HG03439 (cell line): ENCODE measurements around the gene MAP2K5.

ENCODE experiments used
- ATAC-seq: cut with Tn5 transposase; IDR thresholded peaks from one replicate; pipeline ENCODE4 v1.9.1; 2021; ENCODE audit warnings: mild to moderate bottlenecking, moderate library complexity; ENCODE audit not compliant: unreplicated experiment

MAP2K5 gene

GRCh38 chr15:67777071-67777470 is 234.6 kb downstream of the MAP2K5 start:
- ATAC-seq: no peak

DNA sequence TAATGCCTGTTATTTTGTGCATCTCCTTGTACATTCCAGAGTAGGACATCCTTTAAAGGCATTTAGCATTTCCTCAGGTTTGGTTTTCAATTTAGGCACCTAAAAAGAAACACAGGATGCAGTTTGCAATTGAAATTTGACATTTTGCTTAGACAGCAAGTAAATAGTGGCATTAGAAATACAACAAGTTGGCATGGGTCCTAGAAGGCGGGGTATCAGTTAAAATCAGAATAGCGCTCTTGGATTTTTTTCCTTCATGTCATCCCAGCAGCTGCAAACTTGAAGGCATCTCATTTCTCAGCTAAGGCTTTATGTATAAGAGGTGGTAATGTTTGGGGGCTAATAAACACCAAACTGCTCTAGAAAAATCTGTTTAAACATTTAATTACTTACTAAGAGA is 235.3 kb downstream of the MAP2K5 start:
- ATAC-seq: no peak

GRCh38 chr15:67778968-67779548 is 236.6 kb downstream of the MAP2K5 start:
- ATAC-seq: no peak

GRCh38 chr15:67779549-67780111 is 237.1 kb downstream of the MAP2K5 start:
- ATAC-seq: no peak

DNA sequence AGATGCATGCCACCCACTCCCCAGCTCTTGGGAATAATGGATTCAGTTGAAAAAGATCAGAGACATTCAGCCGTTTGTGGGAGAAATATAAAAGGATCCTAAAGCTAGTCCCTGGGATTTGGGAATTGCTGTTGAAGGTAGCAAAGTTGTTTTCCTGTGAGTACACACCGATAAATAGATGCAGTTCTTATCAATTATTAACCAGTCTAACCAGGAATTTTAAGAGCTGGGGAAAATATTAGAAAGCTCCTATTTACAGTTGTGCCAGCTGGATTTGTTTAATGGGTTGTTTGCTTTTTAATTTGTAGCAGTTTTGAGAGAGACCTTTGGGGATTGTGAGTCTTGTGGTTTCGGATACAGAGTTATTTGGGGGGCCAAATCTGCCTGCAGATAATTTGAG is 238.6 kb downstream of the MAP2K5 start:
- no peak for ATAC-seq

DNA sequence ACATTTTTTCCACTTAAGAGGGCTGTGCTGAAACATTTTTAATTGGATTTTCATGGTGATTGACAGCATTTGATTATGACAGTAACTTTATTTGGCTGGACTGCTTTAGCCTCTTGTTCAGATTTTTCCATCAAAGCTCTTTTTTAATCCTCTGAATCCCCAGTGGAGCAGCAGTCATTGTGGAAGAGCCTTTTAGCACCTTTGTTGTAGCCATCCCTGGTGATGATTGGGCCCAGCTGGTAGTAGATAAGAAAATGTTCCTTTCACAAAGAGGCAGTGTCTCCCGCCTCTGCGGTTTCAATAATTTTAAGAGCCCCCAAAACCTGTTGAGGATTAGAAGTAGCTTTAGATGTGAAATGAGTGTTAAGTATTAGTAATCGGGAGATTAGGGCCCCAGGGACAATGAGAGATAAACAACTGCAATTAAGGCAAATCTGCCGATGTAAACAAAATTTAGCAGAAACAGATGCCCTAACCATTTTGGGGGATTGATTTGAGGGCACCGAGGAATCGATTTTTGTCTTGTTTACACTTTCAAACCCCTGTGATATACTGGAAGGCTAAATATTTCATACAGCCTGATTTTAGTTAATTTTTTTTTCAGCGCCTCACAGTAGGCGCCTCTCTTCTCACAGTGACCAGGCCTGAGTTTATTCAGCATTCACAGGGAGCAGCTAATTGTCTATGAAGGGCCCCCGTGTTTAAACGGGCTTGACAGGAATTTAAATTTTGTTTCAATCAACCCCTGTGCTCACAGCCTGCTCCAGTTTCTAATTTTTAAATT is 239.6 kb downstream of the MAP2K5 start:
- ATAC-seq: no peak

GRCh38 chr15:67782691-67782991 is 240.1 kb downstream of the MAP2K5 start:
- ATAC-seq: no peak

GRCh38 chr15:67783303-67783702 is 240.8 kb downstream of the MAP2K5 start:
- peak; percentile 53 for ATAC-seq

GRCh38 chr15:67784090-67784781 is 241.7 kb downstream of the MAP2K5 start:
- peak; percentile 77 for ATAC-seq

- peak; percentile 19 for ATAC-seq
Measured at GRCh38 chr15:67784856-67785430, 242.4 kb downstream of the MAP2K5 start.

- ATAC-seq: no peak
Measured at GRCh38 chr15:67785431-67785830, 242.9 kb downstream of the MAP2K5 start.

DNA sequence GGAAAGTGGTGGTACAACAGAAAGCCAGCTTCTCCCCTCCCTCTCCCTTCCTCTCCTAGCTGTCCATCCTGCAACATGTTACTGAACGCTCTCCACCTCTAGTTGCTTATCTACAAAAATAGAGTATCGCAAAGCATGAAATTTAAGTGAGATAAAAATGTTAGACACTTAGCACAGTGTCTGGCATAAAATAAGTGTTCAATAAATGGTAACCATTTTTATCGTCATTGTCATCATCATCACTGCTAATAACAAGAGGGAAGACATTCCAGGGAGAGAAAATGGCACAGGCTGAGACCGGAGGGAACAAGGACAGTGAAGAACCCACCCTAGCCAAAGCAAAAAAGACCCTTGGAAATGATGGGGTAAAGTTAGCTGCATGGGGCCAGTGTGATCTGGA is 244.1 kb downstream of the MAP2K5 start:
- ATAC-seq: no peak

DNA sequence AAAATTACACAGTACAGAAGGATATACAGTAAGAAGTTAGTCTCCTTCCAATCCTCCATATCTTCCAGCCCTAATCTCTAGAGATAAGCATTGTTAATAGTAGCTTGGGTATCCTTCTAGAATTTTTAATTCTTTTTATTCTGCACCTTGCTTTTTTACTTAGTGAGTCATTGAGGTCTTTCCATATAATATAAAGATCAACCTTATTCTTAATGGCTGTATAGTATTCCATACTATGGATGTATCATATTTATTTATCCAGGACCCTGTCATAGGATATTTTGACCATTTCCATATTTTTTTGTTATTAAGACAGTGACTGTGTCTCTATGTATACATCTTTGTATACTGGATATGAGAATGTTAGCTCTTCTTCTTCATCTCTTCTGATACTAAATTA is 246.5 kb downstream of the MAP2K5 start:
- ATAC-seq: no peak

DNA sequence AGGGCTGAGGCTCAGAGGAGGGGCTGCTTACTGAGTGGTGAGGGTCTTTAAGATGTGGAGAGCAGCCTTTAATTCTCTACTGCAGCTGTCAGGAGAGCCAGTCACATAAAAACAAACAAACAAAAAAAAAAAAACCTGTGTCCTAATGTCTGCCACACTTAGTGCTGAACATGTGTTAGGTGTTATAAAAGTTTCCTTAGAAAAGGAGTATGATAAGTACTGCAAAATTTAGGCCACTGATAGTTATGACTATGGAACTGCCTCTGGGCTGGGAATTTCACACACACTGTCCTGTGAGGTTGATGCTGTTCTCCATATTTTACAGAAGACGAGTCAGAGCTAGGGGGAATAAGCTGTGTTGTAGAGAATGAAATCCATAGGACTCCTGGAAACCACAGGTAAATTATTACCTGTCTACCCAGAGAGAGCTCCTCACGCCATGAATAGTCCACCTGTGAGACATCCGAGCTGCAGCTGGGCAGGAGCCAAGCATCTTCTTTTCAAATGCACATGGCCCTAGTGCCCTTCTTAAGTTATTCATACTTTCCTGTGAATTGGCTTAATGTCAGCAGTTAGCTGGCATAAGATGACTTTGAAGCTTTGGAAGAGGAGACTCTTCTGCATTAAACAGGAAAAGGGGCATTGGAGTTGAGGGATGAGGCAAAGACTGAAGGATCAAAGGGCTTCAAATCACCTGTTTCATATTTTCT is 248.3 kb downstream of the MAP2K5 start:
- ATAC-seq: no peak

DNA sequence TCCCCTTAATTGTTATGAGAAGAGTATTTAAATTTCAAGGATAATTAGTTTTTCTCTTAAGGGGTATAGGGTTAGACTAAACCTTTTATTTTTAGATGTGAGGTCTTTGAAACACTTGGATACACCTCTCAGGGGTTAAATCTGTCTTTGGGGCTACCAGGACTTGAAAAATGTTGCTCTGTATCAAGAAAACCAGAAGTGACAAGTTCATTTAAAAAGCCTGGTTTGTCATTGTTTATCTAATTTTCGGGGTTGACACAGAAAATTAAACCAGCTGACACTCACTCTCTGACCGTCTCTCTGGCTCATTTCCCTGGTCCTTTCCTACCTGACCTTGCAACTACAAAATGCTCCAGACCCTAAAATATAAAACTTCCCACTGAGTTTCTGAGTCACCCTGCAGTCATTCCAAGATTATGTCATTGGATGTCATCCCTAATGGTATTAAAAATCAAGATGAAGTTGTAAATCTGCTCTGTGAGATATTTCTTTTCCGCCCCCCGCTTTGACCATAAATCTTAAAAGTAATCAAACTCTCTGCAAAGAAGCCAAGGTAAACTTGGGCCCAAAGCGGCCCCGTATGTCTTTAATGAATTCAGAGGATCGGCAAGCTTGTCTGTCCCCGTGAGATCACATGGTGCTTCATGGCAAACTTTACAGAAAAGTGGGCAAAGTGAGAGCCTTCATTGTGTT is 249.9 kb downstream of the MAP2K5 start:
- ATAC-seq: no peak

- no peak for ATAC-seq
Measured at GRCh38 chr15:67794832-67795574, 252.5 kb downstream of the MAP2K5 start.

DNA sequence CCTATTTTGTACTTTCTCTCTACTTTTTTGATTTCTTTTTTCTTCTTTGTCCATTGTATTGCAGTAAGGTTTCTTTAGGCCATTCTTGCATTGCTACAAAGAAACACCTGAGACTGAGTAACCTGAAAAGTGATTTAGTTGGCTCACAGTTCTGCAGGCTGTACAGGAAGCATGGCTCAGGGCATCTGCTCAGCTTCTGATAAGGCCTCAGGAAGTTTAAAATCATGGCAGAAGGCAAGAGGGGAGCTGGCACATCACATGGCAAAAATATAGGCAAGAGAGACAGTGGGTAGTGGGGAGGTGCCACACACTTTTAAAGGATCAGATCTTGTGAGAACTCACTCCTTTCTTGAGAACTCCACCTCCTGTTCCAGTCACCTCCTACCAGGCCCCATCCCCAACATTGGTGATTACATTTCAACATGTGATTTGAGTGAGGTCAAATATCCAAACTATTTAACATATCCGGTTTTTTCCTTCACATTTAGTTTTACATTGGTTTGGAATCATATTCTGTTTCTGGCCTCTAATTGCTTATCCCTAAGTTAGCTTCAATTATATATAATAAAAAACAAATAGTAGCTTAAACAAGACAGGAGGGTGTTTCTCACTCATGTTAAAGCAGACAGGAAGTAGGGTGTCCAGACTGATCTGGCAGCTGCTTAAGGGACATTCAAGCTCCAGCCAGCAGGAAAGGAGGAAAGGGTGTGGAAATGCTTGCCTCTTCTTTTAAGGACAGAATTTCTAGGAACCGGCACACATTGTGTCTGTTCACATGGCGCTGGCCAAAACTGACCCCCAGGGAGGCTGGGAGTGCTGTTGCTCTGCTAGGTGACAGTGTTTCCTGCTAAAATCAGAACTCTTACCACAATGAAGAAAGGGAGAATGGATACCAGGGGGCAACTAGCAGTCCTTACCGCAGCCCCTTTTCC is 254.0 kb downstream of the MAP2K5 start:
- no peak for ATAC-seq

- ATAC-seq: no peak
Measured at GRCh38 chr15:67799801-67800205, 257.3 kb downstream of the MAP2K5 start.

DNA sequence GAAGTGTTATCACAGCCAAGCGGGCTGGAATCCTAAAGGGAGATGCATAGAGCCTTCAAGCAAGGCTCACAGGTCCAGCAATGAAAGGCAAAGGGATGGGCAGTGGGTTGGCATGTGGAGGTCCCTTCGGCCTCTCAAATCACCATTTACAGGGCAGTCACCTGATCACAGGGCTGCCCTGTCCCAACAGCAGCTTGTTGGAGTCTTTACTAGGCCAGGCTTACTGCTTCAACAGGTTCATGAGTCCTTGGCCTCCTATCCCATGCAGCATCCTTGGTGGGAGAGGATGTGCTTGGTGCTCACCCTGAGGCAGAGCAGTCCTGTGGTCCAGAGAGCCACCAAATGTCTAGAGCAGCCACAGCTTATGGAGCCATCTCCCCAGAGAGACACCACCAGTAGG is 258.6 kb downstream of the MAP2K5 start:
- no peak for ATAC-seq
